GM12875 (cell line): ENCODE data around the gene BUB1B.

Source experiments
- H3K4me3 ChIP-seq: one replicate; pipeline ENCODE4 v1.5.1; 2011; ENCODE audit warnings: low read depth, low read length, control low read depth
- CTCF ChIP-seq: IDR thresholded peaks from 2 replicates; pipeline ENCODE4 v1.5.1; 2011; ENCODE audit warnings: low read depth, mild to moderate bottlenecking, control low read depth, inconsistent platforms, low read length, moderate library complexity, borderline replicate concordance; ENCODE audit not compliant: insufficient read depth

BUB1B gene

DNA sequence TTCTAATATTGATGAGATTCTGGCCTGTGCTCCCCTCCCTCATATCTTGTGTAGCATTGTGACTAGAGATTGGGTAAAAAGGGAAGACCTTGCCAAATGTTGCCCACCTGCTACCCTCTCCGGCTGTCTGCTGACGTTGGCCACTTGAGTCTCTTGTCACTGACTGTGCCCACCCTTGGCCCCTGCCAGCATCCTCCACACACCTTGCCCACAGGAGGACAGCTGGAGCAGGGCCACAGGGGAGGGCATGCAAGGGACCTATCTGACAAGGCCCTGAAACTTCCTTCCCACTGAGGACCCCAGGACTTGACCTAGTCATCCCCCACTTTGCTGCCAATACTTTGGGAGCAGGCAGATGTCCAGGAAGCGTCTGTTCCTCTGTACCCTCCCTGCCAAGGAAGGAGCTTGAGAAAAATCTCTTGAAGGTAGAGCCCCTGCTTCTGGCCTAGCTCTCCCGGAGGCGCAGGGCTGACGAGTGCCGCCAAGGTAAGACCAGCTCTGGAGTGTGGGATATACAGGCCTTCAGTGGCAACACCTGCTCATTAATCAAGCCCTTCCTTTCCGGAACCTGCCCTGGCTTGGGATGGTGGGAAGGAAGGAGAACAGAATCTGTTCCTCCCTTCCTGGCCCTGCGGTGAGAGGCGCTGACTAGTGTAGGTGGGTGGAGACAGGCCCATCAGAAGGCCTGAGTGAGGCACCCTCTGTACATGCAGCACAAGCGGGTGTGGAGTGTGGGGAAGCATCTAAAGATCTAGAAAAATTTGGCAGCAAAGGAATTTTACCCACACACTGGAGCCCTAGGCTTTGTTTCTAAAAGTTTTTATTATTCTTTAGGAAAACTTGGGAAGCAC, 73.1 kb downstream of the BUB1B start:
- H3K4me3 ChIP-seq, result no peak overlapping the region
- no peak for TF ChIP-seq CTCF

DNA sequence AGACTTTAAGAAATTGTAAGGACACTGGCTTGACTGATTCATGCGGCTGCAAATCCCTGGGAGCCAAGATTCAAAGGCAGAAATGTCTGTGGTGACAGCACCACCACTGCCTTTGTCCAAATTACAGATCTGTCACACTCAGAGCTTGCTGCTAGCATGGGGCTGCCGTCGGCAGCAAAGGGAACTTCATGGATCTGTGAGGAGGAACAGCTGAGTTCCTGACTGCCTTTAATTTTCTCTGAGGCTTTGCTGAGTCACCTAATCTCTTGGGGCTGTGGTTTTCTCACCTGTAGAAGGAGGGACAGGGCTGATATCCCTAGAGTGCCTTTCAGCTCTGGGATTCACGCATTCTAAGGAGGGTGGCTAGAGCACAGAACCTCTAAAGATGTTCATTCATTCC, 73.9 kb downstream of the BUB1B start:
- TF ChIP-seq CTCF, result no peak
- no peak overlapping the region for H3K4me3 ChIP-seq

- no peak overlapping the region for H3K4me3 ChIP-seq
- TF ChIP-seq CTCF, result no peak
These were observed 74.5 kb downstream of the BUB1B start for GRCh38 chr15:40235201-40235885.

- no peak within 1 kb of the TSS for H3K4me3 ChIP-seq
- no peak for TF ChIP-seq CTCF
These were observed 77.9 kb downstream of the BUB1B start, which contains the start of gene PAK6 for GRCh38 chr15:40238532-40239403. Gene PAK6 (plus strand): TSS chr15:40239063. CDS start chr15:40264786, 25,723 bp downstream.

DNA sequence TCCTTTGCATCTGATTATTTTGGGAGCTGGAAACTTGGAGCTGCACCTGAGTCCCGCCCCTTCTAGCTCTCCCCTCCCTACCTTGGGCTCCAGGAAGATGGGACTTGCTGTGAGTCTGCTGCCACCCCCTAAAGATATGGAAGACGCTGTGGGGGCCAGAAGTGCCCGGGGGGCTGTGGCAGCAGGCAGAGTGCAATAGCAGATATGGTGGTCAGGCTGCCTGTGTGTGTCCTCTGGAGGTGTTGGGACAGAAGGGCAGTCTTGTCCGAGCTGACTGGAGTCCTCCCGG, 78.5 kb downstream of the BUB1B start:
- TF ChIP-seq CTCF, result no peak
- no peak overlapping the region for H3K4me3 ChIP-seq

GRCh38 chr15:40239693-40240618, 79.1 kb downstream of the BUB1B start:
- no peak for TF ChIP-seq CTCF

More at GRCh38 chr15:40239693-40240618, 79.1 kb downstream of the BUB1B start:
- H3K4me3 ChIP-seq, result no peak overlapping the region
